OCI-LY1 (cell line): ENCODE data around the gene OPTC.

Source experiments
- EZH2 ChIP-seq: fragments of 200-600 bp; sonication (generic), shearing (Covaris generic); IDR thresholded peaks from 2 replicates; pipeline ENCODE4 v1.8.0; 2017; ENCODE audit warnings: borderline replicate concordance, mixed run types, mild to moderate bottlenecking, antibody characterized with exemption, low read length, moderate library complexity, mixed read lengths
- TF ChIP-seq, protein P1 (sequence below): fragments of 200-600 bp; sonication (generic), shearing (Covaris generic); IDR thresholded peaks from 2 replicates; pipeline ENCODE4 v1.5.1; 2017; ENCODE audit warnings: mild to moderate bottlenecking, antibody characterized with exemption, low read length, moderate library complexity, mixed read lengths

DNA sequence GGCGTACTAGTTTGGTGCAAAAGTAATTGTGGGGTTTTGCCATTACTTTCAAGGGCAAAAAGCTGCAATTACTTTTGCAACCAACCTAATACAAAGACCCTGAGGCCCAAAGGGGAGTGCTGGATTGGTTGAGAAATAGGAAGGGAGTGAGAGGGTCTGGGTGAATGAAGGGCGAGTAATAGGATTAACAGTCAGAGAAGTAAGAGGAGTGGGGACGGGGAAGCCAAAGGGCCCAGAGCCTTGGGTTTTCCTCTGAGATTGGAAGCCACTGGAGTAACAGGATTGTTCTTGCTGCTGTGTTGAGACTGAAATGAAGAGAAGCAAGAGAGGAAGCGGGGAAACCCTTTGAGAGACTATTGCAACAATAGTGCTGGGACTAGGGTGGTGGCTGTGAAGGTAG, 37.4 kb upstream of the OPTC start:
- TF ChIP-seq, protein P1, sequence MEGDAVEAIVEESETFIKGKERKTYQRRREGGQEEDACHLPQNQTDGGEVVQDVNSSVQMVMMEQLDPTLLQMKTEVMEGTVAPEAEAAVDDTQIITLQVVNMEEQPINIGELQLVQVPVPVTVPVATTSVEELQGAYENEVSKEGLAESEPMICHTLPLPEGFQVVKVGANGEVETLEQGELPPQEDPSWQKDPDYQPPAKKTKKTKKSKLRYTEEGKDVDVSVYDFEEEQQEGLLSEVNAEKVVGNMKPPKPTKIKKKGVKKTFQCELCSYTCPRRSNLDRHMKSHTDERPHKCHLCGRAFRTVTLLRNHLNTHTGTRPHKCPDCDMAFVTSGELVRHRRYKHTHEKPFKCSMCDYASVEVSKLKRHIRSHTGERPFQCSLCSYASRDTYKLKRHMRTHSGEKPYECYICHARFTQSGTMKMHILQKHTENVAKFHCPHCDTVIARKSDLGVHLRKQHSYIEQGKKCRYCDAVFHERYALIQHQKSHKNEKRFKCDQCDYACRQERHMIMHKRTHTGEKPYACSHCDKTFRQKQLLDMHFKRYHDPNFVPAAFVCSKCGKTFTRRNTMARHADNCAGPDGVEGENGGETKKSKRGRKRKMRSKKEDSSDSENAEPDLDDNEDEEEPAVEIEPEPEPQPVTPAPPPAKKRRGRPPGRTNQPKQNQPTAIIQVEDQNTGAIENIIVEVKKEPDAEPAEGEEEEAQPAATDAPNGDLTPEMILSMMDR = no peak
- no peak for TF ChIP-seq EZH2
